HepG2 (cell line): ENCODE measurements around the gene KCND2.

Source experiments
- MAZ ChIP-seq, 2 experiments: sonication (generic) in 1 of 2; formaldehyde crosslinking in 1 of 2; IDR thresholded peaks; 2 replicates each; pipeline versions ENCODE4 v1.5.0 to v1.6.1; 2012 to 2020; ENCODE audit warnings: low read depth in 2 of 2, mild to moderate bottlenecking in 2 of 2, borderline replicate concordance in 1 of 2, improper control_type of control experiment in 1 of 2, low read length in 1 of 2, missing genetic modification reagents in 1 of 2, moderate library complexity in 1 of 2
- MYNN ChIP-seq: sonication (generic); formaldehyde crosslinking; IDR thresholded peaks from 2 replicates; pipeline ENCODE4 v1.4.0; 2020; ENCODE audit warnings: mild to moderate bottlenecking, low read depth, missing genetic modification reagents
- SMAD1 ChIP-seq: sonication (generic); formaldehyde crosslinking; IDR thresholded peaks from 2 replicates; pipeline ENCODE4 v1.4.0; 2020; ENCODE audit warnings: missing genetic modification reagents, low read depth, mild to moderate bottlenecking, borderline replicate concordance
- XBP1 ChIP-seq: sonication (generic); formaldehyde crosslinking; IDR thresholded peaks from 2 replicates; pipeline ENCODE4 v1.5.0; 2020; ENCODE audit warnings: missing genetic modification reagents
- ZBTB20 ChIP-seq: sonication (generic); formaldehyde crosslinking; IDR thresholded peaks from 2 replicates; pipeline ENCODE4 v1.8.1; 2023; ENCODE audit warnings: missing genetic modification reagents, low read depth, mild to moderate bottlenecking, borderline replicate concordance
- ZFP1 ChIP-seq: IDR thresholded peaks from 2 replicates; pipeline ENCODE4 v1.6.1; 2016
- ZFP36L2 ChIP-seq: sonication (generic); formaldehyde crosslinking; IDR thresholded peaks from 2 replicates; pipeline ENCODE4 v1.4.0; 2020; ENCODE audit warnings: missing genetic modification reagents
- ZSCAN29 ChIP-seq: sonication (generic); formaldehyde crosslinking; conservative IDR thresholded peaks from 2 replicates; pipeline ENCODE4 v1.4.0; 2020; ENCODE audit warnings: mild to moderate bottlenecking, missing genetic modification reagents

DNA sequence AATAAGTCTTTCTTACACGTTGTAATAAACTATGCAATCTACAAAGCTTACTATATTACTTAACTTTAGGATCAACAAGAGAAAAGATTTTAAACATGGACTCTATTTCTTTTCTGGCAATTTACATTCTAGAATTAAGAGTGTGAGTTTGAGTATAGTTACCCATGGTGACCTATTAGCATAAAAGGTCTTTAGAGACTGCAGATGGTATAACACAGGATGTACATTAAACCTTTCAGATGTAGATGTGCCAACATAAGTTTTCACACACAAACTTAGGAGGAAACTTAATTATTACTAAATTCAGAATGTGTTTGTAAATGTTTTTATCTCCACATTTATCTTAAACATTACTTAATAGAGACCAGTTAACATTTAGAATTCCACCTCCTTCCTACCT lies 54.1 kb downstream of the KCND2 start:
- TF ChIP-seq ZSCAN29 (CRISPR knock-in tag) (no peak), ZFP36L2 (CRISPR knock-in tag) (no peak), MYNN (CRISPR knock-in tag) (no peak), SMAD1 (CRISPR knock-in tag) (no peak), XBP1 (no peak), MAZ (IDR thresholded peaks at IDR 0.05; ENCODE audit: borderline replicate concordance, low read depth, low read length) (no peak), MAZ (CRISPR knock-in tag; IDR thresholded peaks at IDR 0.05; ENCODE audit: low read depth) (no peak), ZFP1 (CRISPR knock-in tag) (no peak), ZBTB20 (CRISPR knock-in tag) (no peak)
